HL-60 (cell line): ENCODE data around the gene SORL1.

ENCODE experiments used
- CTCF ChIP-seq: IDR thresholded peaks from one replicate; pipeline ENCODE4 v1.5.1; 2011; ENCODE audit warnings: low read length, control low read depth, inconsistent platforms; ENCODE audit not compliant: insufficient read depth
- GABPA ChIP-seq: IDR thresholded peaks from 2 replicates; pipeline ENCODE4 v1.6.1; 2012; ENCODE audit warnings: low read depth
- SPI1 ChIP-seq: IDR thresholded peaks from 2 replicates; pipeline ENCODE4 v1.6.1; 2012; ENCODE audit warnings: low read depth, mild to moderate bottlenecking, borderline replicate concordance

GRCh38 chr11:121559606-121560200, 107.6 kb downstream of the SORL1 start:
- no peak for TF ChIP-seq CTCF
- no peak for TF ChIP-seq GABPA
- TF ChIP-seq SPI1: no peak
